ENCODE measurements around the gene DYNC1I1. TPM values are rescaled to one million over a fixed set of nuclear protein-coding genes. Genes with fewer than 3 reads are reported as not detected.

DYNC1I1 gene
- total and polyA plus RNA-seq, 10 donors: 0.21 to 7.5 (median 0.86) TPM

GRCh38 chr7:95955748-95956147, 183.4 kb downstream of the DYNC1I1 start:
- Histone ChIP-seq H3K9me3 (no peaks in the 10 kb centered on the region), H3K4me1 (no peaks in the 10 kb centered on the region), H3K27me3 (replicated peaks in 1 of 7) (no peaks in the 10 kb centered on the region), H3K27ac (no peak overlapping the region), H3K36me3 (no peaks in the 10 kb centered on the region), H3K4me3 (no peak overlapping the region)
- no peak for TF ChIP-seq POLR2A (IDR thresholded peaks at IDR 0.05)
- no peak for TF ChIP-seq CTCF (IDR thresholded peaks at IDR 0.05 in 8 of 11, conservative IDR thresholded peaks at IDR 0.05 in 3 of 11)
- TF ChIP-seq POLR2AphosphoS5 (IDR thresholded peaks at IDR 0.05): no peak
- no peak for DNase-seq
- intact Hi-C loops (cut with DNase I; ENCODE audit: low total_unique reads): no loop called here

GRCh38 chr7:95957510-95957909, 185.2 kb downstream of the DYNC1I1 start:
- no peaks in the 10 kb centered on the region for H3K4me1 ChIP-seq
- H3K27ac ChIP-seq: no peak overlapping the region
- WGBS, 5 donors: 43 to 74% (median 58%) methylated on average over 3 of the region's 3 CpGs
- H3K27me3 ChIP-seq (replicated peaks in 1 of 7): no peaks in the 10 kb centered on the region
- TF ChIP-seq POLR2A (IDR thresholded peaks at IDR 0.05) (no peak), POLR2AphosphoS5 (IDR thresholded peaks at IDR 0.05) (no peak), CTCF (IDR thresholded peaks at IDR 0.05 in 8 of 11, conservative IDR thresholded peaks at IDR 0.05 in 3 of 11) (no peak)
- DNase-seq: no peak
- no peaks in the 10 kb centered on the region for H3K36me3 ChIP-seq
- H3K9me3 ChIP-seq: no peaks in the 10 kb centered on the region
- intact Hi-C loops (cut with DNase I; ENCODE audit: low total_unique reads): no loop called here
- H3K4me3 ChIP-seq: no peak overlapping the region

GRCh38 chr7:95960706-95961244, 188.4 kb downstream of the DYNC1I1 start:
- H3K4me3 ChIP-seq: no peak overlapping the region
- 58 to 78% (median 72%) methylated on average over 5 of the region's 5 CpGs for WGBS, 5 donors

GRCh38 chr7:95963446-95963990, 191.2 kb downstream of the DYNC1I1 start:
- no peaks in the 10 kb centered on the region for H3K27me3 ChIP-seq (replicated peaks in 1 of 7)
- H3K36me3 ChIP-seq: no peaks in the 10 kb centered on the region
- 30 to 60% (median 53%) methylated on average over 1 of the region's 1 CpG for WGBS, 5 donors
- no peak for DNase-seq
- H3K4me1 ChIP-seq: no peaks in the 10 kb centered on the region
- H3K9me3 ChIP-seq: no peaks in the 10 kb centered on the region
- intact Hi-C loops (cut with DNase I; ENCODE audit: low total_unique reads): no loop called here
- H3K4me3 ChIP-seq: no peak overlapping the region
- TF ChIP-seq CTCF (IDR thresholded peaks at IDR 0.05 in 8 of 11, conservative IDR thresholded peaks at IDR 0.05 in 3 of 11): no peak
- no peak for TF ChIP-seq POLR2A (IDR thresholded peaks at IDR 0.05)
- H3K27ac ChIP-seq: no peak overlapping the region

More at GRCh38 chr7:95960706-95961244, 188.4 kb downstream of the DYNC1I1 start:
- Histone ChIP-seq H3K27ac (no peak overlapping the region), H3K27me3 (replicated peaks in 1 of 7) (no peaks in the 10 kb centered on the region), H3K36me3 (no peaks in the 10 kb centered on the region), H3K9me3 (no peaks in the 10 kb centered on the region), H3K4me1 (no peaks in the 10 kb centered on the region)
- no peak for DNase-seq
- intact Hi-C loops (cut with DNase I; ENCODE audit: low total_unique reads): no loop called here
- TF ChIP-seq CTCF (IDR thresholded peaks at IDR 0.05 in 8 of 11, conservative IDR thresholded peaks at IDR 0.05 in 3 of 11) (no peak), POLR2A (IDR thresholded peaks at IDR 0.05) (no peak), POLR2AphosphoS5 (IDR thresholded peaks at IDR 0.05) (no peak)
